GM12874 (cell line): ENCODE data around the gene SLC9A2.

ENCODE experiments used
- TF ChIP-seq, protein P1 (sequence below): IDR thresholded peaks from 2 replicates; pipeline ENCODE4 v1.5.1; 2011; ENCODE audit warnings: low read depth, mild to moderate bottlenecking, control low read depth, low read length, moderate library complexity; ENCODE audit not compliant: insufficient read depth

SLC9A2 gene

DNA sequence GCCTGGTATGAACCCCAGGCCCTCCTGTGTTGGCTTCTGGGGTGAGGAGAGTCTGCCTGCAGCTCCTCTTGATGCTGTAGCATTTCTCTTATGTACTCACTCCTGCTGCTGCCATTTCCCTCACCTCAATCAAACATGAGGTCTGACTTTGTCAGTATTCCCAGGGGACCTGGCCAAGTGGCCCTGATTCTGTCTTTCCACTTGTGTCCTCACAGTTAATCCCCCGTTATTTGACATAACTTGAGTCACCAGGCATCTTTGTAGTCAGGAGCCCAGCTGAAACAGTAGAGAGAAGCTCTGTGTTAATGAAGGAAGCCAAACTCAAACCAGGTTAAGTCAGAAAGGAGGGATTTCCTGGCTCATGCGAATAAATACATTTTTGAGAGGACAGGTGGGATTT, 55.0 kb downstream of the SLC9A2 start:
- TF ChIP-seq, protein P1, sequence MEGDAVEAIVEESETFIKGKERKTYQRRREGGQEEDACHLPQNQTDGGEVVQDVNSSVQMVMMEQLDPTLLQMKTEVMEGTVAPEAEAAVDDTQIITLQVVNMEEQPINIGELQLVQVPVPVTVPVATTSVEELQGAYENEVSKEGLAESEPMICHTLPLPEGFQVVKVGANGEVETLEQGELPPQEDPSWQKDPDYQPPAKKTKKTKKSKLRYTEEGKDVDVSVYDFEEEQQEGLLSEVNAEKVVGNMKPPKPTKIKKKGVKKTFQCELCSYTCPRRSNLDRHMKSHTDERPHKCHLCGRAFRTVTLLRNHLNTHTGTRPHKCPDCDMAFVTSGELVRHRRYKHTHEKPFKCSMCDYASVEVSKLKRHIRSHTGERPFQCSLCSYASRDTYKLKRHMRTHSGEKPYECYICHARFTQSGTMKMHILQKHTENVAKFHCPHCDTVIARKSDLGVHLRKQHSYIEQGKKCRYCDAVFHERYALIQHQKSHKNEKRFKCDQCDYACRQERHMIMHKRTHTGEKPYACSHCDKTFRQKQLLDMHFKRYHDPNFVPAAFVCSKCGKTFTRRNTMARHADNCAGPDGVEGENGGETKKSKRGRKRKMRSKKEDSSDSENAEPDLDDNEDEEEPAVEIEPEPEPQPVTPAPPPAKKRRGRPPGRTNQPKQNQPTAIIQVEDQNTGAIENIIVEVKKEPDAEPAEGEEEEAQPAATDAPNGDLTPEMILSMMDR: no peak

DNA sequence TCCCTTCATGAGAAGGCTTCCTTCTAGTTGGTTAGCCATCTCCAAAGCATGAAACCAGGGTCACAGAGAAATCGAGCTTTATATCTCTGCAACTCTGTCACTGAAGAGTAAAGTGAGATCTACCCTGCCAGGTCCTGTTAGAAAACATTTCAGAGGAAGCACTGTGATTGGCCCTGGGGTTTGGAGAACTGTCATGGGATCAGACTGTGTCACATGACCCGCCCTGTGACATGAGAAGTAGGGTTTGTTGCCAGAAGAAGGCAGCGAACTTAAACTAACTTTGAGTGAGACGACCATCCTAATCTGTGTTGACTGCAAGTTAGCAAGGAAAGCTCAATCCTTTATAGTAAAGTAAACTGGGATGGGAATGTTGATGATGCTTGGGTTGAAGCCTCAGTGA, 55.5 kb downstream of the SLC9A2 start:
- TF ChIP-seq, protein P1: no peak

GRCh38 chr2:102677244-102678215, 58.2 kb downstream of the SLC9A2 start:
- TF ChIP-seq, protein P1: no peak

DNA sequence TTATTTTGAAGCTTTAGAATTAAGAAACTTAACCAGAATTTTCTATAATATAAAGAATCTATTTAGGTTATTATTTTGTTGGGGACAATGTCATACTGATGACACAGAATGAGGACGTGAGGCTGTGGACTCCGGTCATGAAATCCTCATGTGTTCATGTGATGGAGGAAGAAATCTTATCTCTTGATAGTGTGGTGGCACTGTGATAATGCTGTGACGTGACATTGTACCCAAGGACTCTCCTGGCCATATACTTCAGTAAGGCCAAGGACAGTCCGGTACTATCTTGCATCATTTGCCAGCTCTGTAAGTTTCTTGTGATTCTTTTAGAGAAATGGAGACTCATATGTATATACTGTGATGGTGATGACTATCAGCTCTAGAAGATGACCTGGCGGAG, 59.1 kb downstream of the SLC9A2 start:
- TF ChIP-seq, protein P1: no peak

- TF ChIP-seq, protein P1: no peak
Observed at GRCh38 chr2:102686479-102687439, 67.4 kb downstream of the SLC9A2 start.

DNA sequence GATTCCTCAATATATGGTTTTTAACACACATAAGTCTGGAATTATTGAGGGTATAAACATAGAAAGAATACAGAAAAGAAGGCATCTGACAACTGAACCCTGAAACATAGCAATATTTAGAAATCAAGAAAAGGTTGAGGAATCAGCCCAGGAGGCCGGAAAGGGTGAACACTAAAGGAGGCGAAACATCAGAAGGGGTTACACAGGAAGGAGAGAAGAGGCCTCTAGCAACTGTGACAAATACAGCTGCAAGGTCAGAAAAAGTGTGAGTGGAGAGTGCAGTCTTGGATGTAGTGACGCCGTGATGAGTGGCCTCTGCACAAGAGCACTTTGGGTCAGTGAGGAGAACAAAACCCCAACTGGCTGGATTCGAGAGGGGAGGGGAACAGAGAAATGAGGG, 70.7 kb downstream of the SLC9A2 start:
- TF ChIP-seq, protein P1: no peak

DNA sequence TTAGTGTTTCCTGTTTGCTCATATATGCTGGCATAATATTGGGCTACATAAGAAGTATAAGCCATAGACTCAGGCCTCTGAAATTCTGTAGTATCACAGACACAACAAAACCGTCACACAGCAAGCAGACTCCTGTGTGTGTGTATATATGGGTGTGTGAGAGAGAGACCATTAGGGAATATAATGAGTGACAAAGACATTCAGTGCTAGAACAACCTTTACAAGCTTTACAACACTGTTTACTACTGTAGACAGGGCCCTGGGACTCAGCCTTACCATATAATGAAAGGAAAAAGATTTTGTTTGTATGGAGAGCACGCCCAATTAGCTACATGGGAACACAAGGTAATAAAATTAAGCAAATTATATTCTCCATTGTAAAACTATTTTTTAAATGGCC, 77.1 kb downstream of the SLC9A2 start:
- TF ChIP-seq, protein P1: no peak
